CD4-positive, alpha-beta T cell treated with Interleukin-6 for 4 hours (primary cell): ENCODE data around the gene SLC35A2.

ENCODE experiments used
- DNase-seq: peaks from one replicate; pipeline ENCODE4 v3.0.0-alpha.2; 2020; ENCODE audit warnings: mixed read lengths

The SLC35A2 gene

DNA sequence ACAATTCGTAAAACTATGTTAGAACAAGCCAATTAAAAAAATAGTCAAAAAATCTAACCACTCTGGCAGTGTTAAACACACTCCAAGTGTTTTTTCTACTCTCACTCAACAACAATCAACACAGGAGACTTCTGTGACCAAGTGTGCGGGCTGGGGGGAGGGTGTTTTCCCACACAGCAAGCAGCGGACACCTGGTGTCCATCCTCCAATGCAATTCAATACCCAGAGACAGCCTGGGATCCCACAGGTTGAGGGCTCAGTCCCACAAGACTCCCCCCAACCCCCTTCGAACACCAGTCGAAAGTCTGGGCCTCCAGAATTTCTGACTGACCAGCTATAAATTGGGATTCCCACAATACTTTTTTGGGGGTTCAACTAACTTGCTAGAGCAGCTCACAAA lies 15.7 kb upstream of the SLC35A2 start:
- DNase-seq = no peak

DNA sequence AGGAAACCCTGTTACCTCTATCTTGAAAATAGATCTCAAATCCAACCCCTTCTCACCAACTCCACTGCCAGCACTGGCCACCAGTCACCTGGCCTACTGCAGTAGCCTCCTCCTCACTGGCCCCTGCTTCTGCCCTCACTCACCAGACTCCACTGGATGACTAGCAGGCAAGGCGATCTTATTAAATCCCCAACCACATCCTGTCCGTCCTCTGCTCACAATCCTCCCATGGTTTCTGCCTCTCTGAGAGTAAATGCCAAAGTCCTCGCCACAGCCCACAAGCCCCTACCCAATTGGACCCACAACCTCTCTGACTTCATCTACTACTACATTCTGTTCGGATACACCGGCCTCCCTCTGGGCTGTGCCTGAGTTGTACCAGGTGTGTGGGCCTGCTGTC lies 12.8 kb upstream of the SLC35A2 start:
- DNase-seq = no peak

DNA sequence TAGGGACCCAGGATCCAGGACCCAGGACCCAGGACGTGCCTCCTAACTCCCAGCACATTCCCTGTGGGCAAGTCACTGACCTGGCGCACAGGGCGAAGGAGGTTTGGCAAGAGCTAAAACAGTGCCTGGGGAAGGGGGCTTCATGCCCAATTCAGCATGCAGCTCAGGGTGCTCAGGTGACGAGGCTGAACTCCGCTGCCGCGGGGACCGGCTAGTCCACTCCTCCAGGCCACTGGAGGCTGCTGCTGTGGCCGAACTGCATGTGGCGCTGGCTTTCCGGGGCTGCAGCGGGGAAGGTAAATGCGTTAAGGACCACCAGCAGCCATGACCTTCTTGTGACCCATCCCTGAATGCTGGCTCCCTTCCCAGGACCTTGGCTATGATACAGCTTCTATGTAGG lies 12.3 kb upstream of the SLC35A2 start:
- no peak for DNase-seq

DNA sequence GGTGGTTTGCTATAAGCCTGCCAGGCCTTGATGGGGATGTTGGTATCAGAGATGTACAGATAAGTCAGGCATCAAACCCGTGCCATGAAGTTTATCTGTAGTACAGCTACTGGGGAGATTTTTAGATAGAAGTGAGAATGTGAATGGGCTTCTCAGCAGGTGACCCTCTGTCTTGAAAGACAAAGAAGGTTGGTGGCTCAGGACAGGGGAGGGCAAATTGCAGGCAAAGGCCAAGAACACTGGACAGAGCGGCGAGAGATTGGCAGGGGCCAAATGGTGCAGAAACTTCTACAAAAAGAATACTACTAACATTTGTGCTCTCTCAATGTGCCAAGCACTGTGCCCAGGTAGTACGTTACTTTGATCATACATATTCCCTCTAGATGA lies 9.3 kb upstream of the SLC35A2 start:
- no peak for DNase-seq

DNA sequence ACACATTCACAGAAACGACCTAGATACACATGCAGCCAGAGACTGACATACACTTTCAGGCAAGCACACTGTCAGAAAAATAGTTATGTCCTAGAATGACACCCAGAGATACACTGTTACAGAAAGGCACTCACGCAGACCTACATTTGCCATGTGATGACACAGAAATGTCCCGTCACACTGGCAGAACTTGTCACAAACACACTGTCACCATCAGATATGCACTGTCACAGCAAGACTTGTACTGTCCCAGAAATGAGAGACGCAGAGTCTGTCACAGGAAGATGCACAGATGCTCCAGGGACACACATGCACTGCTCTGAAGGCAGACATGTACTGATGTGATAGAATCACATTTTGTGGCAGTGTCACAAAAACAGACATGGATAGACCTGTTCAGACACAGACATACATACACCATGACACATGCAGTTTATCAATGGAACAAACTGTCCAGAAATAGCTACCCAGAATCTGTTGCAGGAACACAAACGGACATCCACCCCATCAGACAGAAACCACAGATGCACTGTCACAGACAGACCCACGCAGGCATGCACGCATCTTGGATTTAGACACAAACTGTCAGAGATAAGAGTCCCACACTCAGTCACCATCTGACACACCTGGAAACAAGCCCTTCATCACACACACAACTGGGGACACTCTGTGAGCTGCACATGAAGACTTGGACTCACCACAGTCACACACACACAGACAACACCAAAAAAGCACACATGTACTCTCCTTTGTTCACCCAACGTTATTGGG lies 8.7 kb upstream of the SLC35A2 start:
- peak; percentile 55 for DNase-seq

DNA sequence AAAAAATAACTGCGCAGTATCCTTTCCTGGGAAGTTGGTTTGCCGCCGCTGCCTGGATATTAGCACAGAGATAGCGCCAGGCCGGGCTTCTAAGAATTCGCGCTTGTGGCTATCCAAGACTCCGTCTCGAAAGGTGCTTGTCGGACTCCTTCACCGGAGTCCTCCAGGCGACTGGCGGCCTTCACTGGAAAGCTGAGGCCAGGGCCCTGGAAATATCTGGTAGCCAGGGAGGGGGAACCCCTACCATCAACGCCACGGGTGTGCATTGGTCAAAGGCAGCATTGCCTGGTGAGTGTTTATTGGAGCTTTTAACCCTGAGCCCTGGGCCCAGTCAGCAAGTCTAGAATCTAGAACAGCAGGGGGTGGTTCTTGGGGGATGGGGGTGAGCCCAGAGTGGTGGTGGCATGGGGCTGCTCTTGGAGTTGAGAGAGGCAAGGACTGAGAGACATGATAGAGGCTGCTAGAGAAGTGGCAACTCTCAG lies 8.0 kb upstream of the SLC35A2 start:
- peak; percentile 44 for DNase-seq

DNA sequence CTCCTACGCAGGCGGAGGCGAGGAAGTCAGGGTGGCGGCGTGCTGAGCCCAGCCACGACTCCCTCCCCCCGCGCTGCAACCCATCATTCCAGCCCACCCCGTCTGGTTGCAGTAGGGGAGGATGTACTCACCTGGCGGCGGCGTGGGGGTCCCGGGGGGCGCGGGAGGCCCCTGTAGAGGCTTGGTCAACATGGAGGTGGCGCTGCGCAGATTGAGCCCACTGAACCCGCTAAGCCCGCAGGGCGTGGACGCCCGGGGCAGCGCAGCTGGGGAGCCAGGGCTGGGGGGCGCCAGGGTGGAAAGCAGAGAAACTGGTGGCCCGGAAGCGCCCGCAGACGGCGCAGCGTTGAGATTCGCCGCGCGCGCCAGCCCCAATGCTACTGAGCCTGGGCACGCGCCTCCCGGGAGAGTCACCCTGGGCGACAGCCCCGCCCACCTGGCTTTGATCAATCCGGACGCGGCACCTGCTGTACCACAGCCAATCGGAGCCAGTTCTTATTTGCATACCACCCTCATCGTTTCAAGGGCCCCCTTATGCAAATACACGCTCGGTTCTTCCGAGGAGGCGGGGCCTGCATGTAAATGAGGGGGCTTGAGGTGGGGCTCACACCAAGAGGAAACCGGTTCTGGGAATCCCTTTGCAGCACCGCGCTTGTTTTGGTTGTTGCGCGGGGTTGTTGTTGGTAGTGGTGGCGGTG lies 7.3 kb upstream of the SLC35A2 start, which contains the start of gene PIM2:
TSS of gene PIM2 (minus strand) at position 382 of the 698 bp plus-strand sequence. CDS start at position 192, 190 bp downstream.
- DNase-seq = peak; percentile 95

DNA sequence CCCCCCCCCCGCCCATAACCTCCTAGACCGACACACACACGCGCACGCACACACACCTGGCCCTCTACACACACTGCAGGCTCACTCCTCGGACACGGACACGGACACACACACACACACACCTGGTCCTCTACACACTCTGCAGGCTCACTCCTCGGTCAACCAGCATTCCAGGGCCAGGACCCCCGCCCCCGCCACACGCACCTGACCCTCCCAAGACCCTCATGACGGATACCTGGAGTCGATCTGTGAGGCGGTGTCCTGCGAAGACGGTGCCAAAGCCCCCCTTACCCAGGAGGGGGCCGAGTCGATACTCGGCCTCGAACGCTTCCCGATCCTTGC lies 6.8 kb upstream of the SLC35A2 start:
- DNase-seq = no peak

DNA sequence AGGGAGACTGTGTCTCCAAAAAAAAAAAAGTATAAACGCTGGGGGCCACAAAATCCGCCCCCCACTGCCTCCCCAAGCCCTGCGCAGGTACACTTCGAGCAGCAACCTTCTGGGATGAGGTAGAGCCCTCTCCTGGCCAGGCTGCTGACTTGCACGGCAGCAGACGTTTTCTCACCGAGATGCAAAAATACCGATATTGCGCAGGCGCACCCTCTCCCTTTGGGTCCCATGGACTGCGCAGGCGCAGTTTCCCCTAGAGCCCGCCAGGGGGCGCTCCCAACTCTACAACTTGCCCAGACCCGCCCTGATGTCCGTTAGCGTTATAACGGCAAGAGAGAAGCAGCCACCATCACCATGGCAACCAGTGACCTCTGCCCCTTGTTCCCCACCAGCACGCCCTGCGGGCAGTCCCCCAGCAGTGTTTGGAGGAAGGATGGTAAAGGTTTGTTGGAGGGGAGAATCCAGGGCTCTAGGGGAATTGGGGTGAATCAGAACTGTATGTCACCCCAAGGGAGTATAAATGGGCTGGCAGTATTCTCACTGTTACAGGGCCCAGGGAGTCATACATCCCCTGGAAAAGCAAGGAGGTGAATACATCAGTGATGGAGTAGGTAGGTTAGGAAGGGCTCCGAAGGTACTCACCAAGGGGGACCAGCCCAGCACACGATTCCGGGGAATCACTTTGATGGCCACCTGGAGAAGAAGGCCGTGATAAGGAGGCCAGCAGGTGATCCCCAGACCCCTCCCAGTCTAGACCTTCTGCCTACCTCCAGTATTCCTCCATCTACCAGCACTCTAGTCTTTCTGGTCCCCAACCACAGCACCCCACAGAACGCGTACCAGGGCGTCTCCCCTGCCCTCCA lies 5.9 kb upstream of the SLC35A2 start:
- DNase-seq = peak; percentile 89

DNA sequence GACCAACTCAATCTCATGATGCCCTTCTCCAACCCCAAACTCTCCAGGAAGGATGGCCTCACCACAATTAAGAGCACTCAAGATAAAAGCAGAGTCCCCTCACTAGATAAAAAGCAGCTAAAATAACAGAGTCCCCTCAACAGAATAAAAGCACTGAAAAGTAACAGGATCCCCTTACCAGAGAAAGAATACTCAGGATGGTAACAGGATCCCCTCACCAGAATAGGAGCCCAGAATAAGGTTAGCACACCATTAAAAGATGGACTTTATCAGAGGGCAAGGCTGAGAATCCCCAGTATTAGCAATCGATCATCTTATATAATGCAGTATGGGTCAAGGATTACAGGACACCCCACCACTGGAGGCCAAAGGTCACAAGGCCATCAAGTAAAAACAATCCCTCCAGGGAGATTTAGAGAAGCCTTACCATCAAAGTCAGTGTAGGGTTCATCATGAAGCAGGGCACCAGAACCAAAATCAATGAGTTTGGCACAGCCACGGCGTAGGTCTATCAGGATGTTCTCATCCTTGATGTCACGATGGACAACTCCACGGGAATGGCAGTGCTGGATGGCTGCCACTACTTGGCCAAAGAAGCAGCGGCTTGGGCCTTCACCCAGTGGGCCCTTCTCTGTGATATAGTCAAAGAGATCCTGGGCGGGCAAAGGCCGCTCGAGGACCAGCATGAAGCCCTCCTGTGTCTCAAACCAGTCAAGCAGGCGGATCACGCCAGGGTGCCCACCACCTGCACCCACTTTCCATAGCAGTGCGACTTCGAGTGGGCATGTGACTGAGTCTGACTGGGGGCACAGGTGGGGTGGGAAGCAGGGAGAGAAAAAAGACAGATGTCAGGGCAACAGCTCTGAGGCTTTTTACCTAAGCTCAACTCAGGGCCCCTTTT lies 3.4 kb upstream of the SLC35A2 start:
- DNase-seq = no peak

DNA sequence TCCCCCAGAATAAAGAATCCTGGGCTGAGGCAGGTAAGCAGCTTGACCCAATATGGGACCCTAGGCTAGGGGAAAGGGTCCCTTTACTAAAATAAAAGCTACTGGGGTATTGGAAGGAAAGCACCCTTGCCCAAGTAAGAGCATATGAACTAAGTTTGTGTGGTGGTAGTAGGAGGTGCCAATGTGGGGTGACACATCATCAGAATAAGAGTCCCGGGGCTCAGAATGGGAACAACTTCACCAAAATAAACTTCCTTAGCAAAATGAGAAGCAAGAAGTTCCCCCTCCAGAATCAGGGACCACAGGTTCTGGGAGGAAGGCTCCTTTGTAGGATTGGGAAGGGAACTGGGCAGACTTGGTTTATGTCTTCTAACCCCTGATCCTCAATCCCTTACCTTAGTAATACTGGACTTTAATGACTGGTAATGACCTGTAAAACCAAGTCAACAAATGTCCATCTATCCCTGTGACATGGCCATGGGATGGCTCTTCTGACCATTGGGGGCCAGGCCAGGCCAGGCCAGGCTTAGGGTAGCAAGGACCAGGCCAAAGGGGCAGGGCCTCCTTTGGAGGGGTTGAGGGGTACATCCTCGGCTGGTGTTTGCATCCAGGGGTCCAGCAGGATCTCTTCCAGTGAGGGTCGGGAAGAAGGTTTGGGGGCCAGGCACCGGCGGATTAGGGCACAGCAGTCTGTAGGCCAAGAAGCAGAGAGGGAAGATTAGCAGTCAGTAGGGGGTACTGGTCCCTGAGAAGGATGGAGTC lies 2.3 kb upstream of the SLC35A2 start:
- DNase-seq = no peak

DNA sequence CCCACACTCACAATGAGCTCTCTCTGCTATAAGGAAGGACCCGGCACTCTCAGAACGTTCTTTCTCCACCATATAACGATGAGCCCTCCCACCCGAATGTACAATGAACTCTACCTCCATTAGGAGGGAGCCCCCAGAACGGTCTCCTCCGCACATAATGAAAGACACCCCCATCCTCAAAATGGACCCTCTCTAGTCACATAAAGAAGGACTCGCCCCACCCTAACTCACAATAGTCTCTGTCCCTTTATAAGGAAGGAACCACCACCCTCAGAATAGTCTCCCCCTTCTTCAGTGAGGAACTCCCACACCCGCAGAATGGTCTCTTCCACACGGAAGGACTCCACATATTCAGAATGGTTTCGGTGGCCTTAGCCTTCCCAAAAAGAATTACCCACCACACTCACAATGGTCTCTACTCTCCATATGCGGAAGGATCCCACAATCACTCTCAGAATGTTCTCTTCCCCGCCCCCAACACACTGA lies 477 bp downstream of the SLC35A2 start:
- no peak for DNase-seq

DNA sequence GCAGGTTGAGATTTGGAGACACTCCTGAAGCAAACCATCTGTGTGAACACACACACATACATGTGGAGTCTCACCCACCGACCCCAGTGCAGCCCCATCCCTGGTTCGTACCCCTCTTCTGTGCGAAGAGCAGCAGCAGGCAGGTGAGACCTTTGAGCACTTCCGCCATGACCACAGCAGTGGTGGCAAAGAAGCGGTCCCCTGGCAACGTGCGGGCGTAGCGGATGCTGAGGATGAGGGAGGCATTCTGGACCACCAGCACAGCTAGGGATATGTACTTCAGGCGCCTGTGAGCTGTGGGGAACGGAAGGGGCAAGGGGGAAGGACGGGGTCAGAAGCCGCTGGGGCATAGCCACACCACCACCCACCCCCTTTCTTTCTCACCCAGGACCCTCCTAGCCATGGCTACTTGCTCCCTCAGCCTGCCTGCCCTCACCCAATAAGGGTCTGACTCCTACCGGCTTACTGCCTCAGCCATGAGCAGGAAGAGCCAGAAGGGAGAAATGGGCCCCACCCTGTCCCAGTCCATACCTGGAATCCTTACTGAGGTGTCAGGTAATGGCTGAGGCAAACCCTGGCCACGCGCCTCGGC lies 1.6 kb downstream of the SLC35A2 start:
- no peak for DNase-seq

DNA sequence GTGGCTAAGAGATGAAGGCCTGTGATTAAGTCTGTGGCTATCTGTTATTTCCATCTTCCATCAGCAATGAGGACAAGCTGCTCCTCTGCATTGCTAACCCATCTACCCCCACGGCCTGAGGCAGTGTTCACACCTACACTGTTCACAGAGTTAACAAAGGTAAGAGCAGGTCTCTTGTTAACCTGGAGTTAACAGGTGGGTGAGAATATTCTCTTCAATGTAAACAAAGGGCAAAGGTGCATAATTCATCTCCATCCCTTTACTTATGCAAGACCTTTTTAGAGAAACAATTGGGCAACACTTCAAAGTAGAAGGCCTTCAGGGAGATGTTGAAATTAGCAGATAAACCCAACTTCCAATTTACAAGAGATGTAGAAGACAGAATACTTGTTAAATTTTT lies 2.8 kb downstream of the SLC35A2 start:
- DNase-seq = no peak

DNA sequence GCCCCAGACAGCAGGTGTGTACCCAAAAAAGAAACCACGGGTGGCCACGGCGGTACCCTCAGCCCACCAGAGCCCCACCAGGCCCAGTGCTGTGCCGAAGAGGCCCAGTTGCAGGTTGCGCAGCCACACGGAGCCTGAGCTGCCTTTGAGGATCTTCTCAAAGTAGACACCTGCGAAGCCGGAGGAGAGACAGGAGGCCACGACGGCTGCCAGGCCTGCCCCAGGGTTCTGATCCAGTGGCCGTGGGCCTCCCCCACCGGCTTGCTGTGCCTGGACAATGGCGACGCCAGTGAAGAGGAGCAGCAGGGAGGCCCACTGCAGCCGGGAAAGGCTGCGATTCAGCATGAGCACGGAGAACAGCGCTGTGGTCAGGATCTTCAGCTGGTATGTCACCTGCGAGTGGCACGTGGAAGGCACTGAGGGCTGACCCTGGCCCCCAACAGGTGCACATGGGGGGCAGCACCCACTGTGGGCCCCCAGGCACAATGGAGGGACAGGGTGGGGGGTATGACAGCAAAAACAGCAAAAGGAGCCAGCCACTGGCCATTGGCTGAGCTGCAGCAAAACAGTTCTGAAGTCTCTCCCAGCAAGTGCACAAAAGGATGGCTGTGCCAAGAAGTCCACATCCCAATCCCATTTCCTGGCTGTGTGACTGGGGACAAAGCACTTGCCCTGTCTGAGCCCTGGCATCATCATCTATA lies 6.2 kb downstream of the SLC35A2 start:
- DNase-seq = no peak

DNA sequence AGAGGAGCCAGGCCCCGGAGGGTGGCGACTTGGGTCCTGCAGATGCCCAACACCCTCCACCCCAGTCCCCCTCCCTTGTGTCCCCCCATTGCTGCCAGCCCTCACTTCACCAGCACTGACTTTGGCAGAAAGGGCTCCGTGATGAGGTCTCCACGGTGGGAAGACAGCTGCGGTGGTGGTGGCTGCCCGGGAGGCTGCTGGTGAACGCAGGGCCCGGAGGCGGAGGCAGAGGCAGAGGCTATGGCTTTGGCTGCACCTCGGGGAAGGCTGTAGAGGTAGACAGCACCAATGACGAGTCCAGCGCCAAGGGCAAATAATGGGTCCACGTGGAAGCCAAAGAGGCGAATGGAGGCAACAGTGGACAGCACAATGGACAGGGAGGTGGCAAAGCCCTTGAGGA lies 6.8 kb downstream of the SLC35A2 start:
- no peak for DNase-seq

DNA sequence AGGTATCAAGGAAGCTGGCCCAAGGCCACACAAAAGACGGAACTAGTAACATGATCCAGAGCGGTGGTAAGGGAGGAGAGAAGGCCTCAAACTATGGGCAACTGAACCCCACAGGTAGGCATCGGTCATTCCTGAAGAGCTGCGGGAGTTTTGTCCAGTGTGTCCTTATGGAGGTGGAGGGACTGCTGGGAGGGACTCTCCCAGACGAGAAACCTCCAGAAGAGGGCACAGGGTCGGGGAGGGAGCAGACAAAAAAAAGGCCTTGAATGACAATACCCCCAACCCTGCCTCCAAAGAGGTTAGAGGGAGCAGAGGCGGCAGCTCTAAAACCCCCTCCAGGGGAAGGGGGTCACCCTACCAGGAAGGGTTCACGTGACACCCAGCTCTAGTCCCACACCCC lies 7.3 kb downstream of the SLC35A2 start:
- no peak for DNase-seq

DNA sequence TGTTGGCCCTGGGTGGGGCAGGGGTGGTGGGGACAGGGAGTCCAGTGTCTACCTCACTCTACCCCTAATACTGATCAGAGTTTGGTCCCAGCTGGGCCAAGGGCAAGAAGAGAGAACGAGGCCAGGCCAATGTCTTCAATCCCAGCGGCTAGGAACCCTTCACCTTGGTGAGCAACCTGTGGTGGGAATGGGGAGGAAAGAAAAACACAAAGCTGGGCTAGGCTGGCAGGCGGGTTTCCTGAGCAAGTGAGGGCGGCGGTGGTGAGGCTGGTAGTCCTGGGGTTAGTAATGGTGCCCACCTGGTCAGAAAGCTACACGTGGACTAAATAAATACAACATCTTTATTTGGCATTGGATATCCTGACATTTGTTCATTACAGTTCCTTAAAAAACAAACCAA lies 8.2 kb downstream of the SLC35A2 start:
- DNase-seq = no peak

DNA sequence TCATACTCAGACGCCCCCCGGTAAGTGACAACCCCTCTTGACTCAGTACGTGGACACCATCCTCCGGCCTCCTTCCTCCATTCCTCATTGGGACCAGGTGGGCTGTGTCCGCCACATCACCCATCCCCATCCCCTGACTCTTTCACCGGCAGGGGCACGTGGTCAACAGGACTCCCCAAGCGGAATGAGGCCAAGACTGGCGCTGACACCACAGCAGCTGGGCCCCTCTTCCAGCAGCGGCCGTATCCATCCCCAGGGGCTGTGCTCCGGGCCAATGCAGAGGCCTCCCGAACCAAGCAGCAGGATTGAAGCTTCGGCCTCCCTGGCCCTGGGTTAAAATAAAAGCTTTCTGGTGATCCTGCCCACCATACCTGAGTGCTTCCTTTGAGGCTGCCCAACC lies 8.7 kb downstream of the SLC35A2 start:
- no peak for DNase-seq

DNA sequence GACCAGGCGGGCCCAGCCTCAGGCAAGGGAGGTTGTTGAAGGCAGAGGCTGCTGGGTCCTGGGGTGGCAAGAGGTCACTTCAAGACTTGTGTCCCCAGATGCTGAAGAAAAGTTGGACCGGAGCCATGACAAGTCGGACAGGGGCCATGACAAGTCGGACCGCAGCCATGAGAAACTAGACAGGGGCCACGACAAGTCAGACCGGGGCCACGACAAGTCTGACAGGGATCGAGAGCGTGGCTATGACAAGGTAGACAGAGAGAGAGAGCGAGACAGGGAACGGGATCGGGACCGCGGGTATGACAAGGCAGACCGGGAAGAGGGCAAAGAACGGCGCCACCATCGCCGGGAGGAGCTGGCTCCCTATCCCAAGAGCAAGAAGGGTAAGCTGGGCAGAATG lies 9.3 kb downstream of the SLC35A2 start:
- no peak for DNase-seq
